Astrocyte (in vitro differentiated cells and primary cell): ENCODE results near the gene LASP1NB.

Experiments
- CTCF ChIP-seq: IDR thresholded peaks from 2 replicates; pipeline ENCODE4 v1.5.1; 2011; ENCODE audit warnings: low read depth, mild to moderate bottlenecking, inconsistent platforms, low read length, moderate library complexity; ENCODE audit not compliant: insufficient read depth
- EZH2 ChIP-seq: IDR thresholded peaks from 2 replicates; pipeline ENCODE4 v1.6.1; 2012; ENCODE audit warnings: mild to moderate bottlenecking, low read length, inconsistent platforms; ENCODE audit not compliant: insufficient read depth

- no peak for TF ChIP-seq CTCF
- no peak for TF ChIP-seq EZH2
These were observed 28.2 kb upstream of the LASP1NB start for GRCh38 chr17:38897176-38897575.
